ENCODE measurements around the gene CLIP1. TPM values are rescaled to one million over a fixed set of nuclear protein-coding genes. Genes with fewer than 3 reads are reported as not detected.

The CLIP1 gene
- total and polyA plus RNA-seq, 9 donors: 16.2 to 71.5 (median 37.8) TPM

GRCh38 chr12:122327494-122328385 lies 94.7 kb downstream of the CLIP1 start:
- DNase-seq: no peak
- Histone ChIP-seq H3K4me1 (ENCODE audit: insufficient read depth) (no peaks in the 10 kb centered on the region), H3K27ac (no peak overlapping the region), H3K27me3 (no peaks in the 10 kb centered on the region), H3K9me3 (no peaks in the 10 kb centered on the region), H3K4me3 (no peak overlapping the region), H3K36me3 (no peaks in the 10 kb centered on the region)
- TF ChIP-seq POLR2A (IDR thresholded peaks at IDR 0.05): no peak
- TF ChIP-seq EP300 (IDR thresholded peaks at IDR 0.05): no peak
- TF ChIP-seq, protein P1, sequence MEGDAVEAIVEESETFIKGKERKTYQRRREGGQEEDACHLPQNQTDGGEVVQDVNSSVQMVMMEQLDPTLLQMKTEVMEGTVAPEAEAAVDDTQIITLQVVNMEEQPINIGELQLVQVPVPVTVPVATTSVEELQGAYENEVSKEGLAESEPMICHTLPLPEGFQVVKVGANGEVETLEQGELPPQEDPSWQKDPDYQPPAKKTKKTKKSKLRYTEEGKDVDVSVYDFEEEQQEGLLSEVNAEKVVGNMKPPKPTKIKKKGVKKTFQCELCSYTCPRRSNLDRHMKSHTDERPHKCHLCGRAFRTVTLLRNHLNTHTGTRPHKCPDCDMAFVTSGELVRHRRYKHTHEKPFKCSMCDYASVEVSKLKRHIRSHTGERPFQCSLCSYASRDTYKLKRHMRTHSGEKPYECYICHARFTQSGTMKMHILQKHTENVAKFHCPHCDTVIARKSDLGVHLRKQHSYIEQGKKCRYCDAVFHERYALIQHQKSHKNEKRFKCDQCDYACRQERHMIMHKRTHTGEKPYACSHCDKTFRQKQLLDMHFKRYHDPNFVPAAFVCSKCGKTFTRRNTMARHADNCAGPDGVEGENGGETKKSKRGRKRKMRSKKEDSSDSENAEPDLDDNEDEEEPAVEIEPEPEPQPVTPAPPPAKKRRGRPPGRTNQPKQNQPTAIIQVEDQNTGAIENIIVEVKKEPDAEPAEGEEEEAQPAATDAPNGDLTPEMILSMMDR (IDR thresholded peaks at IDR 0.05): no peak
- intact Hi-C loops (cut with DNase I): no loop called here
- 80 to 84% (median 81%) methylated on average over 18 of the region's 18 CpGs for WGBS, 3 donors

- intact Hi-C loops (cut with DNase I): no loop called here
- H3K9me3 ChIP-seq: no peaks in the 10 kb centered on the region
- 74 to 82% (median 77%) methylated on average over 1 of the region's 1 CpG for WGBS, 3 donors
- H3K27ac ChIP-seq: no peak overlapping the region
- H3K27me3 ChIP-seq: no peaks in the 10 kb centered on the region
- H3K4me3 ChIP-seq: no peak overlapping the region
- H3K36me3 ChIP-seq: no peaks in the 10 kb centered on the region
- no peak for DNase-seq
- H3K4me1 ChIP-seq (ENCODE audit: insufficient read depth): no peaks in the 10 kb centered on the region
- TF ChIP-seq POLR2A (IDR thresholded peaks at IDR 0.05): no peak
- TF ChIP-seq EP300 (IDR thresholded peaks at IDR 0.05): no peak
- TF ChIP-seq, protein P1 (IDR thresholded peaks at IDR 0.05): no peak
Observed at GRCh38 chr12:122327014-122327413, 95.5 kb downstream of the CLIP1 start.

GRCh38 chr12:122326586-122326985 lies 95.9 kb downstream of the CLIP1 start:
- intact Hi-C loops (cut with DNase I): no loop called here
- no peaks in the 10 kb centered on the region for H3K27me3 ChIP-seq
- no peak overlapping the region for H3K4me3 ChIP-seq
- TF ChIP-seq, protein P1 (IDR thresholded peaks at IDR 0.05): no peak
- no peak for TF ChIP-seq POLR2A (IDR thresholded peaks at IDR 0.05)
- no peak for TF ChIP-seq EP300 (IDR thresholded peaks at IDR 0.05)
- no peaks in the 10 kb centered on the region for H3K9me3 ChIP-seq
- WGBS, 3 donors: 83 to 87% (median 86%) methylated on average over 5 of the region's 5 CpGs
- no peak overlapping the region for H3K27ac ChIP-seq
- H3K4me1 ChIP-seq (ENCODE audit: insufficient read depth): no peaks in the 10 kb centered on the region
- H3K36me3 ChIP-seq: no peaks in the 10 kb centered on the region
- no peak for DNase-seq

GRCh38 chr12:122323311-122324019 lies 99.0 kb downstream of the CLIP1 start:
- TF ChIP-seq, protein P1 (IDR thresholded peaks at IDR 0.05): no peak
- intact Hi-C loops (cut with DNase I): no loop called here
- Histone ChIP-seq H3K27me3 (no peaks in the 10 kb centered on the region), H3K36me3 (no peaks in the 10 kb centered on the region), H3K4me1 (ENCODE audit: insufficient read depth) (no peaks in the 10 kb centered on the region), H3K9me3 (no peaks in the 10 kb centered on the region), H3K27ac (no peak overlapping the region), H3K4me3 (no peak overlapping the region)
- WGBS, 3 donors: 93 to 96% (median 95%) methylated on average over 18 of the region's 18 CpGs
- no peak for DNase-seq

Measured in ovary (tissue), 9 donors.